Right kidney (tissue), 1 donor: ENCODE measurements around the gene TEX2.
"Not testable (repeated sequence)": the region's sequence is repeated elsewhere in the genome, so short reads cannot be mapped to it uniquely, and the experiment has no call there.

Source experiments
- DNase-seq: peaks from one replicate; pipeline ENCODE4 v3.0.0-alpha.2; 2016

TEX2 gene

GRCh38 chr17:64240741-64241347 lies 22.2 kb downstream of the TEX2 start:
- DNase-seq = no peak

- DNase-seq = no peak
Measured at GRCh38 chr17:64240261-64240740, 22.8 kb downstream of the TEX2 start.

GRCh38 chr17:64238449-64238848 lies 24.6 kb downstream of the TEX2 start:
- DNase-seq = not testable (repeated sequence)

- DNase-seq = no peak
Measured at GRCh38 chr17:64236827-64237403, 26.1 kb downstream of the TEX2 start.

GRCh38 chr17:64234961-64235360 lies 28.1 kb downstream of the TEX2 start:
- no peak for DNase-seq

- DNase-seq = no peak
Measured at GRCh38 chr17:64232466-64233262, 30.4 kb downstream of the TEX2 start.

GRCh38 chr17:64231567-64232141 lies 31.4 kb downstream of the TEX2 start:
- no peak for DNase-seq

- DNase-seq = no peak
Measured at GRCh38 chr17:64230791-64231408, 32.2 kb downstream of the TEX2 start.

GRCh38 chr17:64229815-64230728 lies 33.0 kb downstream of the TEX2 start:
- DNase-seq = no peak

GRCh38 chr17:64226132-64226531 lies 36.9 kb downstream of the TEX2 start:
- no peak for DNase-seq

- DNase-seq = no peak
Measured at GRCh38 chr17:64225410-64225809, 37.6 kb downstream of the TEX2 start.

- DNase-seq = no peak
Measured at GRCh38 chr17:64223931-64224629, 39.0 kb downstream of the TEX2 start.

- no peak for DNase-seq
Measured at GRCh38 chr17:64223283-64223682, 39.8 kb downstream of the TEX2 start.

- DNase-seq = no peak
Measured at GRCh38 chr17:64221679-64222078, 41.4 kb downstream of the TEX2 start.

- DNase-seq = not testable (repeated sequence)
Measured at GRCh38 chr17:64220604-64221003, 42.5 kb downstream of the TEX2 start.

- no peak for DNase-seq
Measured at GRCh38 chr17:64219571-64219970, 43.5 kb downstream of the TEX2 start.

- no peak for DNase-seq
Measured at GRCh38 chr17:64218066-64218465, 45.0 kb downstream of the TEX2 start.

GRCh38 chr17:64217249-64217691 lies 45.8 kb downstream of the TEX2 start:
- DNase-seq = no peak

GRCh38 chr17:64216338-64217248 lies 46.5 kb downstream of the TEX2 start:
- peak; percentile 30 for DNase-seq

GRCh38 chr17:64216000-64216337 lies 47.1 kb downstream of the TEX2 start:
- DNase-seq = no peak
